RWPE2 (cell line): Measurements from ENCODE around the gene CD300C.

Source experiments
- ATAC-seq: fragments of 200-7000 bp; cut with Tn5 transposase; 3 replicates; pipeline ENCODE4 v1.9.1; 2021; ENCODE audit warnings: low read depth
- DNase-seq: peaks from one replicate; pipeline ENCODE4 v3.0.0-alpha.2; 2020; ENCODE audit warnings: low spot score
- H3K27ac ChIP-seq: fragments of 450-650 bp; 2 replicates; pipeline ENCODE4 v1.5.1; 2017; ENCODE audit warnings: mild to moderate bottlenecking; ENCODE audit not compliant: poor library complexity, severe bottlenecking
- H3K27me3 ChIP-seq: fragments of 250-450 bp; sonication (Bioruptor Pico); 2 replicates; pipeline ENCODE4 v1.5.1; 2021; ENCODE audit warnings: mild to moderate bottlenecking, moderate library complexity; ENCODE audit not compliant: insufficient read depth, poor library complexity, severe bottlenecking
- H3K36me3 ChIP-seq: fragments of 250-450 bp; sonication (Bioruptor Pico); 2 replicates; pipeline ENCODE4 v1.5.1; 2020; ENCODE audit warnings: low read depth, mild to moderate bottlenecking, moderate library complexity
- H3K4me1 ChIP-seq: fragments of 250-450 bp; sonication (Bioruptor Pico); 2 replicates; pipeline ENCODE4 v1.5.1; 2021; ENCODE audit warnings: mild to moderate bottlenecking, moderate library complexity; ENCODE audit not compliant: insufficient read depth, poor library complexity, severe bottlenecking
- H3K4me3 ChIP-seq: fragments of 250-450 bp; sonication (Bioruptor Pico); 2 replicates; pipeline ENCODE4 v1.5.1; 2021; ENCODE audit warnings: mild to moderate bottlenecking, moderate library complexity; ENCODE audit not compliant: severe bottlenecking
- H3K9me3 ChIP-seq: fragments of 250-450 bp; sonication (Bioruptor Pico); 2 replicates; pipeline ENCODE4 v1.5.1; 2021; ENCODE audit warnings: mild to moderate bottlenecking, moderate library complexity; ENCODE audit not compliant: severe bottlenecking
- CTCF ChIP-seq: fragments of 450-650 bp; IDR thresholded peaks from one replicate; pipeline ENCODE4 v1.5.1; 2017; ENCODE audit warnings: mild to moderate bottlenecking, moderate library complexity; ENCODE audit not compliant: poor library complexity, severe bottlenecking

Gene CD300C

GRCh38 chr17:74546586-74546985 is 671 bp upstream of the CD300C start:
- DNase-seq = no peak

GRCh38 chr17:74544991-74545842 is 698 bp downstream of the CD300C start:
- no peak overlapping the region for H3K4me3 ChIP-seq
- no peaks in the 10 kb centered on the region for H3K9me3 ChIP-seq
- no peaks in the 10 kb centered on the region for H3K36me3 ChIP-seq
- no peaks in the 10 kb centered on the region for H3K4me1 ChIP-seq
- DNase-seq (no peak), ATAC-seq (no peak)
- TF ChIP-seq CTCF = no peak
- no peaks in the 10 kb centered on the region for H3K27me3 ChIP-seq
- H3K27ac ChIP-seq = no peak overlapping the region

More at GRCh38 chr17:74546586-74546985, 671 bp upstream of the CD300C start:
- no peak for ATAC-seq
- Histone ChIP-seq H3K27me3 (no peaks in the 10 kb centered on the region), H3K27ac (no peak overlapping the region), H3K4me3 (no peak overlapping the region), H3K4me1 (peaks cover 2% of the 10 kb centered on the region), H3K9me3 (no peaks in the 10 kb centered on the region), H3K36me3 (no peaks in the 10 kb centered on the region)
- no peak for TF ChIP-seq CTCF

- ATAC-seq = no peak
Measured at GRCh38 chr17:74543891-74544760, 1.8 kb downstream of the CD300C start.

GRCh38 chr17:74543406-74543805 is 2.5 kb downstream of the CD300C start:
- no peaks in the 10 kb centered on the region for H3K9me3 ChIP-seq
- no peak for ATAC-seq

More at GRCh38 chr17:74543891-74544760, 1.8 kb downstream of the CD300C start:
- TF ChIP-seq CTCF = no peak
- no peaks in the 10 kb centered on the region for H3K27me3 ChIP-seq
- H3K9me3 ChIP-seq = no peaks in the 10 kb centered on the region
- no peaks in the 10 kb centered on the region for H3K4me1 ChIP-seq
- H3K27ac ChIP-seq = no peak overlapping the region
- no peak for DNase-seq
- H3K4me3 ChIP-seq = no peak overlapping the region
- H3K36me3 ChIP-seq = no peaks in the 10 kb centered on the region

More at GRCh38 chr17:74543406-74543805, 2.5 kb downstream of the CD300C start:
- DNase-seq = no peak
- H3K36me3 ChIP-seq = no peaks in the 10 kb centered on the region
- no peaks in the 10 kb centered on the region for H3K27me3 ChIP-seq
- no peak overlapping the region for H3K4me3 ChIP-seq
- no peaks in the 10 kb centered on the region for H3K4me1 ChIP-seq
- no peak overlapping the region for H3K27ac ChIP-seq
- TF ChIP-seq CTCF = no peak
